HEK293 (cell line): Measurements from ENCODE around the gene MCRIP2.

ENCODE experiments used
- IKZF3 ChIP-seq: fragments of 450-650 bp; IDR thresholded peaks from 2 replicates; pipeline ENCODE4 v1.5.0; 2018; ENCODE audit warnings: missing biosample characterization, mild to moderate bottlenecking, missing genetic modification characterization, moderate library complexity
- KLF1 ChIP-seq: fragments of 450-650 bp; formaldehyde crosslinking; IDR thresholded peaks from 2 replicates; pipeline ENCODE4 v1.5.1; 2016; ENCODE audit warnings: missing biosample characterization, missing genetic modification characterization
- KLF8 ChIP-seq: fragments of 450-650 bp; formaldehyde crosslinking; IDR thresholded peaks from 2 replicates; pipeline ENCODE4 v1.5.1; 2016; ENCODE audit warnings: missing biosample characterization, missing genetic modification characterization
- MYNN ChIP-seq: fragments of 450-650 bp; formaldehyde crosslinking; IDR thresholded peaks from 2 replicates; pipeline ENCODE4 v1.5.1; 2016; ENCODE audit warnings: missing biosample characterization, missing genetic modification characterization, borderline replicate concordance
- OSR2 ChIP-seq: fragments of 450-650 bp; formaldehyde crosslinking; IDR thresholded peaks from 2 replicates; pipeline ENCODE4 v1.5.1; 2016; ENCODE audit warnings: missing biosample characterization, missing genetic modification characterization
- SCRT1 ChIP-seq: fragments of 450-650 bp; formaldehyde crosslinking; IDR thresholded peaks from 2 replicates; pipeline ENCODE4 v1.5.1; 2016; ENCODE audit warnings: missing biosample characterization, missing genetic modification characterization, borderline replicate concordance
- SP7 ChIP-seq: fragments of 450-650 bp; formaldehyde crosslinking; IDR thresholded peaks from 2 replicates; pipeline ENCODE4 v1.5.1; 2016; ENCODE audit warnings: missing biosample characterization, missing genetic modification characterization
- TCF7L2 ChIP-seq: IDR thresholded peaks from 2 replicates; pipeline ENCODE4 v1.6.1; 2011; ENCODE audit warnings: low read depth, mild to moderate bottlenecking, inconsistent platforms, low read length, moderate library complexity, borderline replicate concordance
- ZEB2 ChIP-seq: fragments of 450-650 bp; formaldehyde crosslinking; IDR thresholded peaks from 2 replicates; pipeline ENCODE4 v1.5.1; 2016; ENCODE audit warnings: missing biosample characterization, missing genetic modification characterization
- ZFHX2 ChIP-seq: fragments of 450-650 bp; formaldehyde crosslinking; conservative IDR thresholded peaks from 2 replicates; pipeline ENCODE4 v1.5.1; 2016; ENCODE audit warnings: missing biosample characterization, missing genetic modification characterization
- ZFP41 ChIP-seq: fragments of 450-650 bp; formaldehyde crosslinking; IDR thresholded peaks from 2 replicates; pipeline ENCODE4 v1.5.1; 2016; ENCODE audit warnings: missing biosample characterization, missing genetic modification characterization, borderline replicate concordance
- ZNF10 ChIP-seq: fragments of 450-650 bp; formaldehyde crosslinking; IDR thresholded peaks from 2 replicates; pipeline ENCODE4 v1.5.1; 2017; ENCODE audit warnings: missing biosample characterization, missing genetic modification characterization
- ZNF112 ChIP-seq: fragments of 450-650 bp; formaldehyde crosslinking; IDR thresholded peaks from 2 replicates; pipeline ENCODE4 v1.5.0; 2017; ENCODE audit warnings: missing biosample characterization, missing genetic modification characterization
- ZNF138 ChIP-seq: fragments of 450-650 bp; formaldehyde crosslinking; IDR thresholded peaks from 2 replicates; pipeline ENCODE4 v1.5.1; 2016; ENCODE audit warnings: missing biosample characterization, missing genetic modification characterization, borderline replicate concordance
- ZNF140 ChIP-seq: fragments of 450-650 bp; formaldehyde crosslinking; IDR thresholded peaks from 2 replicates; pipeline ENCODE4 v1.5.1; 2016; ENCODE audit warnings: missing biosample characterization, missing genetic modification characterization
- ZNF311 ChIP-seq: fragments of 450-650 bp; formaldehyde crosslinking; IDR thresholded peaks from 2 replicates; pipeline ENCODE4 v1.5.1; 2017; ENCODE audit warnings: missing biosample characterization, missing genetic modification characterization, borderline replicate concordance
- ZNF404 ChIP-seq: fragments of 450-650 bp; formaldehyde crosslinking; IDR thresholded peaks from 2 replicates; pipeline ENCODE4 v1.5.1; 2017; ENCODE audit warnings: missing biosample characterization, missing genetic modification characterization
- ZNF624 ChIP-seq: fragments of 450-650 bp; formaldehyde crosslinking; IDR thresholded peaks from 2 replicates; pipeline ENCODE4 v1.5.1; 2017; ENCODE audit warnings: missing biosample characterization, missing genetic modification characterization
- ZNF658 ChIP-seq: fragments of 450-650 bp; formaldehyde crosslinking; IDR thresholded peaks from 2 replicates; pipeline ENCODE4; 2016; ENCODE audit warnings: missing biosample characterization, missing genetic modification characterization
- ZNF660 ChIP-seq: fragments of 450-650 bp; IDR thresholded peaks from 2 replicates; pipeline ENCODE4 v1.5.1; 2018; ENCODE audit warnings: missing biosample characterization, mild to moderate bottlenecking, missing genetic modification characterization
- ZNF670 ChIP-seq: fragments of 450-650 bp; formaldehyde crosslinking; IDR thresholded peaks from 2 replicates; pipeline ENCODE4 v1.5.1; 2016; ENCODE audit warnings: missing biosample characterization, missing genetic modification characterization, low read depth
- ZSCAN30 ChIP-seq: fragments of 450-650 bp; IDR thresholded peaks from 2 replicates; pipeline ENCODE4 v1.5.1; 2018; ENCODE audit warnings: missing biosample characterization, mild to moderate bottlenecking, missing genetic modification characterization, moderate library complexity
- TF ChIP-seq, protein P1 (sequence below): fragments of 450-650 bp; formaldehyde crosslinking; IDR thresholded peaks from 2 replicates; pipeline ENCODE4 v1.5.1; 2016; ENCODE audit warnings: missing biosample characterization, missing genetic modification characterization
- TF ChIP-seq, protein P2 (sequence below): fragments of 450-650 bp; formaldehyde crosslinking; IDR thresholded peaks from 2 replicates; pipeline ENCODE4 v1.5.1; 2017; ENCODE audit warnings: missing biosample characterization, mild to moderate bottlenecking, missing genetic modification characterization, moderate library complexity
- TF ChIP-seq, protein P3 (sequence below): fragments of 450-650 bp; formaldehyde crosslinking; IDR thresholded peaks from 2 replicates; pipeline ENCODE4 v1.5.1; 2016; ENCODE audit warnings: missing biosample characterization, missing genetic modification characterization
- TF ChIP-seq, protein P4 (sequence below): sonication (generic); formaldehyde crosslinking; IDR thresholded peaks from 2 replicates; pipeline ENCODE4 v1.8.1; 2022; ENCODE audit warnings: mild to moderate bottlenecking, moderate library complexity, missing genetic modification reagents
- TF ChIP-seq, protein P5 (sequence below): fragments of 450-650 bp; formaldehyde crosslinking; optimal IDR thresholded peaks from 2 replicates; pipeline ENCODE3; 2016; ENCODE audit warnings: missing biosample characterization, mild to moderate bottlenecking, missing genetic modification characterization
- TF ChIP-seq, protein P6 (sequence below): fragments of 450-650 bp; formaldehyde crosslinking; IDR thresholded peaks from 2 replicates; pipeline ENCODE4 v1.5.0; 2017; ENCODE audit warnings: missing biosample characterization, missing genetic modification characterization, borderline replicate concordance
- TF ChIP-seq, protein P7 (sequence below): fragments of 450-650 bp; formaldehyde crosslinking; IDR thresholded peaks from 2 replicates; pipeline ENCODE4 v1.5.1; 2016; ENCODE audit warnings: missing biosample characterization, missing genetic modification characterization, borderline replicate concordance

The MCRIP2 gene

DNA sequence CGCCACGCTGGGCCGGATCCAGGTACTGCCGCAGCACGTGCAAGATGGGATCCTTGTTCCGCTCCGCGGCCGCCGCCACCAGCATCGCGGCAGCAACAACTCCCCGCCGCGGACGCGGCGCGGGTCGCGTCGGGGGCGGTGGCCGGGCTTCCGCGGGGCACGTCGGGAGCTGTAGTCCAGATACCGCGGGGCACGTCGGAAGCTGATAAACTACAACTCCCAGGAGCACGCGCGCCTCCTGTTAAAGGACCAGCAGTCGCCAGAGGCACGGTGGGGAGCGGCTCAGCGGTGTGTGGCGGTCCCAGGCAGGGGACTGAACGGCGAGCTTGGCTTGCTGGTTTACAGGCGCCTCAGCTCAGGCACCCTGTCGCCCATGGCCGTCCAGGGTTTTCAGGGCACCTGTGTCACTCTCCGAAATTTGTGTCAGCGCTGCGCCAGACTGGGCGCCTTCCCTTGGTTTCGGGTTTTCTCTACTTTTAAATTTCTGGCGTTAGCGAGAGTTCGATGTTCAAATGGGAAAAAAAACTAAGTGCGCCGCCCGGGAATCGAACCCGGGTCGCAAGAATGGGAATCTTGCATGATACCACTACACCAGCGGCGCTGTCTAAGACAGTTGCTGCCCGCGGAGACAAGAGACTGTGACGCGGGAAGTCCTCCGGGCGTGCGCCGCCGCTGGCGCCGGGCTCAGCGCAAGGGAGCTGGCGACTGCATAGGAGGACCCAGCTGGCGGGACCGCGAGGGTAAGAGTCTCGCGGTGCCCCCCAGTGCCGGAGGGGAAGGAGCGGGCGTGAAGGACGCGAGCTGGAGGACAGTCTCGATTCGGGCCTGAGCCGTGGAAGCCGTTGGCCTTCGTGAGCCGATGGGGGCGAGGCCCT lies 5.2 kb upstream of the MCRIP2 start, which contains the start of gene METTL26 (continued):
- TF ChIP-seq, protein P1, sequence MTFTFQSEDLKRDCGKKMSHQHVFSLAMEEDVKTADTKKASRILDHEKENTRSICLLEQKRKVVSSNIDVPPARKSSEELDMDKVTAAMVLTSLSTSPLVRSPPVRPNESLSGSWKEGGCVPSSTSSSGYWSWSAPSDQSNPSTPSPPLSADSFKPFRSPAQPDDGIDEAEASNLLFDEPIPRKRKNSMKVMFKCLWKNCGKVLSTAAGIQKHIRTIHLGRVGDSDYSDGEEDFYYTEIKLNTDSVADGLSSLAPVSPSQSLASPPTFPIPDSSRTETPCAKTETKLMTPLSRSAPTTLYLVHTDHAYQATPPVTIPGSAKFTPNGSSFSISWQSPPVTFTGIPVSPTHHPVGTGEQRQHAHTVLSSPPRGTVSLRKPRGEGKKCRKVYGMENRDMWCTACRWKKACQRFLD (tag by site-specific recombination): no peak
- TF ChIP-seq SCRT1 (tag by site-specific recombination) (no peak), ZNF10 (tag by site-specific recombination) (no peak), ZEB2 (tag by site-specific recombination) (peak; percentile 89), ZFP41 (tag by site-specific recombination) (no peak), ZNF658 (tag by site-specific recombination) (no peak), ZNF404 (tag by site-specific recombination) (no peak), KLF1 (tag by site-specific recombination) (no peak; the same call in none of the 2 replicates), OSR2 (peak; percentile 17; the same call in 1 of the 2 replicates), IKZF3 (tag by site-specific recombination) (no peak), KLF8 (peak; percentile 79), MYNN (no peak), TCF7L2 (no peak), ZNF138 (tag by site-specific recombination) (no peak), ZSCAN30 (tag by site-specific recombination) (peak; percentile 74), ZNF140 (tag by site-specific recombination) (no peak), SP7 (peak; percentile 80), ZNF660 (tag by site-specific recombination) (peak; percentile 84), ZNF670 (no peak), ZNF311 (tag by site-specific recombination) (no peak), ZFHX2 (peak; percentile 22; the same call in 1 of the 2 replicates), ZNF624 (tag by site-specific recombination) (no peak), ZNF112 (tag by site-specific recombination) (no peak)
- TF ChIP-seq, protein P2, sequence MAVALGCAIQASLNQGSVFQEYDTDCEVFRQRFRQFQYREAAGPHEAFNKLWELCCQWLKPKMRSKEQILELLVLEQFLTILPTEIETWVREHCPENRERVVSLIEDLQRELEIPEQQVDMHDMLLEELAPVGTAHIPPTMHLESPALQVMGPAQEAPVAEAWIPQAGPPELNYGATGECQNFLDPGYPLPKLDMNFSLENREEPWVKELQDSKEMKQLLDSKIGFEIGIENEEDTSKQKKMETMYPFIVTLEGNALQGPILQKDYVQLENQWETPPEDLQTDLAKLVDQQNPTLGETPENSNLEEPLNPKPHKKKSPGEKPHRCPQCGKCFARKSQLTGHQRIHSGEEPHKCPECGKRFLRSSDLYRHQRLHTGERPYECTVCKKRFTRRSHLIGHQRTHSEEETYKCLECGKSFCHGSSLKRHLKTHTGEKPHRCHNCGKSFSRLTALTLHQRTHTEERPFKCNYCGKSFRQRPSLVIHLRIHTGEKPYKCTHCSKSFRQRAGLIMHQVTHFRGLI (tag by site-specific recombination): peak; percentile 71; the same call in 1 of the 2 replicates
- TF ChIP-seq, protein P3, sequence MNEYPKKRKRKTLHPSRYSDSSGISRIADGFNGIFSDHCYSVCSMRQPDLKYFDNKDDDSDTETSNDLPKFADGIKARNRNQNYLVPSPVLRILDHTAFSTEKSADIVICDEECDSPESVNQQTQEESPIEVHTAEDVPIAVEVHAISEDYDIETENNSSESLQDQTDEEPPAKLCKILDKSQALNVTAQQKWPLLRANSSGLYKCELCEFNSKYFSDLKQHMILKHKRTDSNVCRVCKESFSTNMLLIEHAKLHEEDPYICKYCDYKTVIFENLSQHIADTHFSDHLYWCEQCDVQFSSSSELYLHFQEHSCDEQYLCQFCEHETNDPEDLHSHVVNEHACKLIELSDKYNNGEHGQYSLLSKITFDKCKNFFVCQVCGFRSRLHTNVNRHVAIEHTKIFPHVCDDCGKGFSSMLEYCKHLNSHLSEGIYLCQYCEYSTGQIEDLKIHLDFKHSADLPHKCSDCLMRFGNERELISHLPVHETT (tag by site-specific recombination): peak; percentile 94
- TF ChIP-seq, protein P4, sequence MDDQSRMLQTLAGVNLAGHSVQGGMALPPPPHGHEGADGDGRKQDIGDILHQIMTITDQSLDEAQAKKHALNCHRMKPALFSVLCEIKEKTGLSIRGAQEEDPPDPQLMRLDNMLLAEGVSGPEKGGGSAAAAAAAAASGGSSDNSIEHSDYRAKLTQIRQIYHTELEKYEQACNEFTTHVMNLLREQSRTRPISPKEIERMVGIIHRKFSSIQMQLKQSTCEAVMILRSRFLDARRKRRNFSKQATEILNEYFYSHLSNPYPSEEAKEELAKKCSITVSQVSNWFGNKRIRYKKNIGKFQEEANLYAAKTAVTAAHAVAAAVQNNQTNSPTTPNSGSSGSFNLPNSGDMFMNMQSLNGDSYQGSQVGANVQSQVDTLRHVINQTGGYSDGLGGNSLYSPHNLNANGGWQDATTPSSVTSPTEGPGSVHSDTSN (CRISPR knock-in tag): peak; percentile 81
- TF ChIP-seq, protein P5, sequence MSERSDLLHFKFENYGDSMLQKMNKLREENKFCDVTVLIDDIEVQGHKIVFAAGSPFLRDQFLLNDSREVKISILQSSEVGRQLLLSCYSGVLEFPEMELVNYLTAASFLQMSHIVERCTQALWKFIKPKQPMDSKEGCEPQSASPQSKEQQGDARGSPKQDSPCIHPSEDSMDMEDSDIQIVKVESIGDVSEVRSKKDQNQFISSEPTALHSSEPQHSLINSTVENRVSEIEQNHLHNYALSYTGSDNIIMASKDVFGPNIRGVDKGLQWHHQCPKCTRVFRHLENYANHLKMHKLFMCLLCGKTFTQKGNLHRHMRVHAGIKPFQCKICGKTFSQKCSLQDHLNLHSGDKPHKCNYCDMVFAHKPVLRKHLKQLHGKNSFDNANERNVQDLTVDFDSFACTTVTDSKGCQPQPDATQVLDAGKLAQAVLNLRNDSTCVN (tag by site-specific recombination): peak; percentile 95
- TF ChIP-seq, protein P6, sequence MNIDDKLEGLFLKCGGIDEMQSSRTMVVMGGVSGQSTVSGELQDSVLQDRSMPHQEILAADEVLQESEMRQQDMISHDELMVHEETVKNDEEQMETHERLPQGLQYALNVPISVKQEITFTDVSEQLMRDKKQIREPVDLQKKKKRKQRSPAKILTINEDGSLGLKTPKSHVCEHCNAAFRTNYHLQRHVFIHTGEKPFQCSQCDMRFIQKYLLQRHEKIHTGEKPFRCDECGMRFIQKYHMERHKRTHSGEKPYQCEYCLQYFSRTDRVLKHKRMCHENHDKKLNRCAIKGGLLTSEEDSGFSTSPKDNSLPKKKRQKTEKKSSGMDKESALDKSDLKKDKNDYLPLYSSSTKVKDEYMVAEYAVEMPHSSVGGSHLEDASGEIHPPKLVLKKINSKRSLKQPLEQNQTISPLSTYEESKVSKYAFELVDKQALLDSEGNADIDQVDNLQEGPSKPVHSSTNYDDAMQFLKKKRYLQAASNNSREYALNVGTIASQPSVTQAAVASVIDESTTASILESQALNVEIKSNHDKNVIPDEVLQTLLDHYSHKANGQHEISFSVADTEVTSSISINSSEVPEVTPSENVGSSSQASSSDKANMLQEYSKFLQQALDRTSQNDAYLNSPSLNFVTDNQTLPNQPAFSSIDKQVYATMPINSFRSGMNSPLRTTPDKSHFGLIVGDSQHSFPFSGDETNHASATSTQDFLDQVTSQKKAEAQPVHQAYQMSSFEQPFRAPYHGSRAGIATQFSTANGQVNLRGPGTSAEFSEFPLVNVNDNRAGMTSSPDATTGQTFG (tag by site-specific recombination): no peak
- TF ChIP-seq, protein P7, sequence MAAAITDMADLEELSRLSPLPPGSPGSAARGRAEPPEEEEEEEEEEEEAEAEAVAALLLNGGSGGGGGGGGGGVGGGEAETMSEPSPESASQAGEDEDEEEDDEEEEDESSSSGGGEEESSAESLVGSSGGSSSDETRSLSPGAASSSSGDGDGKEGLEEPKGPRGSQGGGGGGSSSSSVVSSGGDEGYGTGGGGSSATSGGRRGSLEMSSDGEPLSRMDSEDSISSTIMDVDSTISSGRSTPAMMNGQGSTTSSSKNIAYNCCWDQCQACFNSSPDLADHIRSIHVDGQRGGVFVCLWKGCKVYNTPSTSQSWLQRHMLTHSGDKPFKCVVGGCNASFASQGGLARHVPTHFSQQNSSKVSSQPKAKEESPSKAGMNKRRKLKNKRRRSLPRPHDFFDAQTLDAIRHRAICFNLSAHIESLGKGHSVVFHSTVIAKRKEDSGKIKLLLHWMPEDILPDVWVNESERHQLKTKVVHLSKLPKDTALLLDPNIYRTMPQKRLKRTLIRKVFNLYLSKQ (tag by site-specific recombination): no peak
